GM21717 (cell line): ENCODE results near the gene JMJD4.
"Not testable (repeated sequence)": the region's sequence is repeated elsewhere in the genome, so short reads cannot be mapped to it uniquely, and the experiment has no call there.

ENCODE experiments used
- ATAC-seq: cut with Tn5 transposase; IDR thresholded peaks from one replicate; pipeline ENCODE4 v1.9.1; 2021; ENCODE audit warnings: mild to moderate bottlenecking, moderate library complexity; ENCODE audit not compliant: unreplicated experiment

Gene JMJD4

DNA sequence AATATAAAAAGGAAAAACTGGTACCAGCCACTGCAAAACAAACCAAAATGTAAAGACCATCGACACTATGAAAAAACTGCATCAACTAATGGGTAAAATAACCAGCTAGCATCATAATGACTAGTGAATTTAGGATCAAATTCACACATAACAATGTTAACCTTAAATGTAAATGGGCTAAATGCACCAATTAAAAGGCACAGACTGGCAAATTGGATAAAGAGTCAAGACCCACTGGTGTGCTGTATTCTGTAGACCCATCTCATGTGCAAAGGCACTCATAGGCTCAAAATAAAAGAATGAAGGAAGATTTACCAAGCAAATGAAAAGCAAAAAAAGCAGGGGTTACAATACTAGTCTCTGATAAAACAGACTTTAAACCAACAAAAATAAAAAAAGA lies 33.5 kb downstream of the JMJD4 start:
- ATAC-seq: not testable (repeated sequence)

DNA sequence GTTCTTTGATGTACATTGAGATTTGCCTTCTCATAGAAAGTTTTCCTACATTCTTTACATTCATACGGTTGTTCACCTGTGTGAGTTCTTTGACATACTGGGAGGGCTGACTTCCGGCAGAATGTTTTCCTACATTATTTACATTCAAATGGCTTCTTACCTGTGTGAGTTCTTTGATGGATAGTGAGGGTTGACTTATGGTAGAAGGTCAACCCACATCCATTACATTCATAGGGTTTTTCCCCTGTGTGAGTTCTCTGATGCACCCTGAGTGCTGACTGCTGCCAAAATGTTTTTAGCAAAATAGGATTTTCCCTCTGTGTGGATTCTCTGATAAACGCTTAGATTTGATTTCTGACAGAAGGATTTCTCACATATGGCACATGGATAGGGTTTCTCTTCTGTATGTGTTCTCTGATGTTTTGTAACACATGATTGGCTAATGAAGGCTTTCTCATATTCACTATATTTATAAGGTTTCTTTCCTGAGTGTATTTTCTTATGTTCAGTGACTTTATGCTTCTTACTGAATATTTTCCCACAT lies 37.7 kb downstream of the JMJD4 start:
- ATAC-seq: no peak

DNA sequence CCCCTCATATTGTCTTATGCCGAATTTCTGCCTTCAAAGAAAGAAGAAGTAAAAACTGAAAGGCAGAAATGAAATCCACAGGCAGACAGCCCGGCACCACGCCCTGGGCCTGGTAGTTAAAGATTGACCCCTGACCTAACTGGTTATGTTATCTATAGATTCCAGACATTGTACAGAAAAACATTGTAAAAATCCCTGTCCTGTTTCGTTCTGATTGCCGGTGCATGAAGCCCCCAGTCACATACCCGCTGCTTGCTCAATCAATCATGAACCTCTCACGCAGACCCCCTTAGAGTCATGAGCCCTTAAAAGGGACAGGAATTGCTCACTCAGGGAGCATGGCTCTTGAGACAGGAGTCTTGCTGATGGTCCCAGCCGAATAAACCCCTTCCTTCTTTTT lies 49.3 kb downstream of the JMJD4 start:
- no peak for ATAC-seq
